ENCODE data around the gene PGS1. TPM values are rescaled to one million over a fixed set of nuclear protein-coding genes. Genes with fewer than 3 reads are reported as not detected.
"Not testable (repeated sequence)": the region's sequence is repeated elsewhere in the genome, so short reads cannot be mapped to it uniquely, and the experiment has no call there.

The PGS1 gene
- total RNA-seq, 2 experiments from 2014 or later = 75.8 to 78.1 TPM

- intact Hi-C loops (cut with micrococcal nuclease) = loop anchor here (10.0 kb wide), 2 partner anchors 255 to 395 kb away; partner anchors contain the start of gene USP36
- CTCF ChIA-PET = no interaction called here
Observed at GRCh38 chr17:78449983-78450595, 71.6 kb downstream of the PGS1 start.

GRCh38 chr17:78450696-78451345 lies 72.4 kb downstream of the PGS1 start:
- no peak for DNase-seq
- no peaks in the 10 kb centered on the region for H3K4me1 Mint-ChIP-seq (ENCODE audit: low read depth)
- H3K9me3 Mint-ChIP-seq = no peaks in the 10 kb centered on the region
- no peak overlapping the region for H3K27ac Mint-ChIP-seq
- H3K27me3 Mint-ChIP-seq = no peaks in the 10 kb centered on the region
- intact Hi-C loops (cut with micrococcal nuclease) = no loop called here
- CTCF ChIA-PET = no interaction called here
- H3K36me3 Mint-ChIP-seq = no peaks in the 10 kb centered on the region
- H3K4me3 Mint-ChIP-seq = no peak overlapping the region
- POLR2A ChIA-PET = no interaction called here

More at GRCh38 chr17:78449983-78450595, 71.6 kb downstream of the PGS1 start:
- POLR2A ChIA-PET = no interaction called here
- no peaks in the 10 kb centered on the region for H3K4me1 Mint-ChIP-seq (ENCODE audit: low read depth)
- no peak for DNase-seq
- H3K27me3 Mint-ChIP-seq = no peaks in the 10 kb centered on the region
- no peaks in the 10 kb centered on the region for H3K36me3 Mint-ChIP-seq
- no peak overlapping the region for H3K27ac Mint-ChIP-seq
- no peak overlapping the region for H3K4me3 Mint-ChIP-seq
- no peaks in the 10 kb centered on the region for H3K9me3 Mint-ChIP-seq

- H3K27me3 Mint-ChIP-seq = no peaks in the 10 kb centered on the region
- no peaks in the 10 kb centered on the region for H3K36me3 Mint-ChIP-seq
- DNase-seq = no peak
- intact Hi-C loops (cut with micrococcal nuclease) = no loop called here
- no peaks in the 10 kb centered on the region for H3K9me3 Mint-ChIP-seq
- no peaks in the 10 kb centered on the region for H3K4me1 Mint-ChIP-seq (ENCODE audit: low read depth)
- no peak overlapping the region for H3K4me3 Mint-ChIP-seq
- POLR2A ChIA-PET = no interaction called here
- H3K27ac Mint-ChIP-seq = no peak overlapping the region
- CTCF ChIA-PET = no interaction called here
Observed at GRCh38 chr17:78451753-78452152, 73.3 kb downstream of the PGS1 start.

- H3K27me3 Mint-ChIP-seq = no peaks in the 10 kb centered on the region
- intact Hi-C loops (cut with micrococcal nuclease) = no loop called here
- H3K36me3 Mint-ChIP-seq = no peaks in the 10 kb centered on the region
- H3K4me1 Mint-ChIP-seq (ENCODE audit: low read depth) = no peaks in the 10 kb centered on the region
- no peak for DNase-seq
- no peak overlapping the region for H3K27ac Mint-ChIP-seq
- POLR2A ChIA-PET = no interaction called here
- CTCF ChIA-PET = interaction anchor here (0.8 to 1.4 kb wide), 2 partner anchors 9 to 10 kb away, joined by 3 to 4 read pairs; no protein-coding TSS in a partner anchor
- H3K9me3 Mint-ChIP-seq = no peaks in the 10 kb centered on the region
- no peak overlapping the region for H3K4me3 Mint-ChIP-seq
Observed at GRCh38 chr17:78454346-78454745, 75.9 kb downstream of the PGS1 start.

- DNase-seq = no peak
- Mint-ChIP-seq H3K27me3 (no peaks in the 10 kb centered on the region), H3K27ac (no peak overlapping the region), H3K9me3 (no peaks in the 10 kb centered on the region), H3K4me3 (no peak overlapping the region), H3K36me3 (no peaks in the 10 kb centered on the region), H3K4me1 (ENCODE audit: low read depth) (no peaks in the 10 kb centered on the region)
- ChIA-PET CTCF (no interaction called here), POLR2A (no interaction called here)
- intact Hi-C loops (cut with micrococcal nuclease) = no loop called here
Observed at GRCh38 chr17:78458091-78458490, 79.6 kb downstream of the PGS1 start.

GRCh38 chr17:78458736-78459335 lies 80.4 kb downstream of the PGS1 start:
- no peaks in the 10 kb centered on the region for H3K27me3 Mint-ChIP-seq
- no peak overlapping the region for H3K4me3 Mint-ChIP-seq
- intact Hi-C loops (cut with micrococcal nuclease) = no loop called here
- POLR2A ChIA-PET = no interaction called here
- H3K27ac Mint-ChIP-seq = no peak overlapping the region
- DNase-seq = no peak
- CTCF ChIA-PET = no interaction called here
- no peaks in the 10 kb centered on the region for H3K36me3 Mint-ChIP-seq
- no peaks in the 10 kb centered on the region for H3K4me1 Mint-ChIP-seq (ENCODE audit: low read depth)
- no peaks in the 10 kb centered on the region for H3K9me3 Mint-ChIP-seq

GRCh38 chr17:78459696-78460095 lies 81.2 kb downstream of the PGS1 start:
- POLR2A ChIA-PET = no interaction called here
- intact Hi-C loops (cut with micrococcal nuclease) = no loop called here
- no peak overlapping the region for H3K27ac Mint-ChIP-seq
- DNase-seq = no peak
- no peaks in the 10 kb centered on the region for H3K36me3 Mint-ChIP-seq
- H3K4me3 Mint-ChIP-seq = no peak overlapping the region
- H3K4me1 Mint-ChIP-seq (ENCODE audit: low read depth) = no peaks in the 10 kb centered on the region
- H3K9me3 Mint-ChIP-seq = no peaks in the 10 kb centered on the region
- H3K27me3 Mint-ChIP-seq = no peaks in the 10 kb centered on the region
- CTCF ChIA-PET = no interaction called here

- Mint-ChIP-seq H3K4me3 (no peak overlapping the region), H3K27me3 (no peaks in the 10 kb centered on the region), H3K9me3 (no peaks in the 10 kb centered on the region), H3K27ac (no peak overlapping the region), H3K4me1 (ENCODE audit: low read depth) (no peaks in the 10 kb centered on the region), H3K36me3 (no peaks in the 10 kb centered on the region)
- ChIA-PET POLR2A (no interaction called here), CTCF (no interaction called here)
- no peak for DNase-seq
- intact Hi-C loops (cut with micrococcal nuclease) = no loop called here
Observed at GRCh38 chr17:78460176-78460675, 81.8 kb downstream of the PGS1 start.

GRCh38 chr17:78460951-78461798 lies 82.7 kb downstream of the PGS1 start:
- intact Hi-C loops (cut with micrococcal nuclease) = no loop called here
- H3K27ac Mint-ChIP-seq = no peak overlapping the region
- no peaks in the 10 kb centered on the region for H3K9me3 Mint-ChIP-seq
- H3K27me3 Mint-ChIP-seq = no peaks in the 10 kb centered on the region
- CTCF ChIA-PET = interaction anchor here (0.6 kb wide), 1 partner anchor 13 kb away, joined by 3 read pairs; no protein-coding TSS in a partner anchor
- POLR2A ChIA-PET = no interaction called here
- DNase-seq = no peak
- no peaks in the 10 kb centered on the region for H3K36me3 Mint-ChIP-seq
- no peaks in the 10 kb centered on the region for H3K4me1 Mint-ChIP-seq (ENCODE audit: low read depth)
- no peak overlapping the region for H3K4me3 Mint-ChIP-seq

- Mint-ChIP-seq H3K4me1 (ENCODE audit: low read depth) (no peaks in the 10 kb centered on the region), H3K36me3 (no peaks in the 10 kb centered on the region), H3K27me3 (no peaks in the 10 kb centered on the region), H3K27ac (no peak overlapping the region), H3K4me3 (no peak overlapping the region), H3K9me3 (no peaks in the 10 kb centered on the region)
- no peak for DNase-seq
- ChIA-PET CTCF (interaction anchor here (0.6 kb wide), 2 partner anchors 14 to 144 kb away, joined by 3 read pairs; no protein-coding TSS in a partner anchor), POLR2A (no interaction called here)
- intact Hi-C loops (cut with micrococcal nuclease) = no loop called here
Observed at GRCh38 chr17:78461799-78462053, 83.3 kb downstream of the PGS1 start.

GRCh38 chr17:78462148-78462547 lies 83.7 kb downstream of the PGS1 start:
- H3K4me1 Mint-ChIP-seq (ENCODE audit: low read depth) = no peaks in the 10 kb centered on the region
- H3K9me3 Mint-ChIP-seq = no peaks in the 10 kb centered on the region
- CTCF ChIA-PET = interaction anchor here (0.6 kb wide), 2 partner anchors 14 to 144 kb away, joined by 3 read pairs; no protein-coding TSS in a partner anchor
- POLR2A ChIA-PET = no interaction called here
- no peaks in the 10 kb centered on the region for H3K27me3 Mint-ChIP-seq
- DNase-seq = no peak
- intact Hi-C loops (cut with micrococcal nuclease) = no loop called here
- H3K36me3 Mint-ChIP-seq = no peaks in the 10 kb centered on the region
- no peak overlapping the region for H3K27ac Mint-ChIP-seq
- H3K4me3 Mint-ChIP-seq = no peak overlapping the region

GRCh38 chr17:78466109-78466785 lies 87.8 kb downstream of the PGS1 start:
- H3K27me3 Mint-ChIP-seq; intact Hi-C loops (cut with micrococcal nuclease); H3K27ac Mint-ChIP-seq; POLR2A ChIA-PET; H3K9me3 Mint-ChIP-seq; H3K36me3 Mint-ChIP-seq; H3K4me1 Mint-ChIP-seq (ENCODE audit: low read depth); H3K4me3 Mint-ChIP-seq; DNase-seq; CTCF ChIA-PET: not testable (repeated sequence)
